GM19438 (cell line): ENCODE results near the gene CFAP53.
"Not testable (repeated sequence)": the region's sequence is repeated elsewhere in the genome, so short reads cannot be mapped to it uniquely, and the experiment has no call there.

Experiments
- ATAC-seq: cut with Tn5 transposase; IDR thresholded peaks from one replicate; pipeline ENCODE4 v1.9.1; 2021; ENCODE audit warnings: low read depth; ENCODE audit not compliant: unreplicated experiment

CFAP53 gene

DNA sequence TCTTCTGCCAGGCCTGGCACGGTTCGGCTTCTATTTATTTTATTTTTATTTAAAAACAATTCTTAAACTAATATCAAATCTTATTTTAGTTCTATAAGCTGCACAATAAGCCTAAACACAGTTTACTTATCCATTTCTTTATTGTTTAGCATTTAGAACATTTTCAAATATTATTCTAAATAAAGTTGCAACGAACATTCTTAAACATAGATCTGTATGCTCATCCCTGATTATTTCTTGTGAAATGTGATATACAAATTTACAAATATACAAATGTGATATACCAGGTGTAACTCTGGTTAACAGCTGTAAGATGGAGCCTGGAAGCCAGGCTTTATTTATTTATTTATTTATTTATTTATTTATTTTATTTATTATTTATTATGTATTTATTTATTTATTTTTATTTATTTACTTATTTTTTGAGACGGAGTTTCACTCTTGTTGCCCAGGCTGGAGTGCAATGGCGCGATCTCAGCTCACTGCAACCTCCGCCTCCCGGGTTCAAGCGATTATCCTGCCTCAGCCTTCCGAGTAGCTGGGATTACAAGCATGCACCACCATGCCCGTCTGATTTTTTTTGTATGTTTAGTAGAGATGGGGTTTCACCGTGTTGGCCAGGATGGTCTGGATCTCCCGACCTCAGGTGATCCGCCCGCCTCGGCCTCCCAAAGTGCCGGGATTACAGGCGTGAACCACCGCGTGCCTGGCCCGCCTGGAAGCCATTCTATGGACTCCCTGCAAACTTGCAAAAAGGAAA is 22.2 kb upstream of the CFAP53 start:
- ATAC-seq, result not testable (repeated sequence)

DNA sequence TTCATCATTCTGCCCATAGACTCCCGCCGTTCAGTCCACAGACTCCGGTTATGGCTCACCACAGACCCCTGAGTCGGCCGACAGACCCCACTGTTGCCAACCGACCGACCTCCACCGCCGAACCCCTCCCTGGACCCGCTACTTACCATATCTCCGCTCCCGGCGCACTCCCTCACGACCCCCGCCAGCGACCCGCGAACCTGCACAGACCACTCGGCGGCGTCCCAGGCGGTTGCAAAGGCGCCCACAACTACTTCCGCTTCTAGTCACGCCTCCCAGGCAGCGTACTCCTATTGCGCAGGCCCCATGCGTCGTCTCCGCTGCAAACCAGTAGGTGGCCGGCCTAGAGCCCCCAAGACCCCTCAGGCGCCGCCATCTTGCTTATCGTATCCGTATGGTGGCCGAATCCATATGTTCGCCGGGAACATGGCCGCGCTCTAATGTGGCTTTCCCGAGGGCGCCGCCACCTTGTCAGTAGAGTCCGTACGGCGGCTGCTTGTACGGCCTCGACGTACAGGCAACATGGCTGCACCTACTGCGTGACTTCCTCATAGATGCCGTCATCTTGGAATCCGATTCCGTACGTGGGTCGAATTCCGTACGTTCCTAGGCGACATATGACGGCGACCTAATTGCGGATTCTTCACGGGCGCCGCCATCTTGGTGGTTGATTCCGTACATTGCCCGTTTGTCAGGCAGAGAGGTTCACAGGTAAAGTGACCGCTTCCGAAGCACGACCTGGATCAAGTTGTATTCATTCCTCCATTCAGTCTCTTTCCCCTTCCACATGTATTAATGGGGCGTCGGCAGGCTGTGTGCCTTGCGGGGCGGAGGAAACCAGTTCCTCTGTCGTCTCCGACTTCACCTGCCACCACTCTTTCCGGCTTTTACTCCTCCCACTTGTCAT is 21.4 kb upstream of the CFAP53 start, which contains the start of gene CXXC1:
CXXC1 (minus strand) TSS at position 252 of the 907 bp plus-strand sequence; CDS start at position 149, 103 bp downstream.
- ATAC-seq, result peak; percentile 84

DNA sequence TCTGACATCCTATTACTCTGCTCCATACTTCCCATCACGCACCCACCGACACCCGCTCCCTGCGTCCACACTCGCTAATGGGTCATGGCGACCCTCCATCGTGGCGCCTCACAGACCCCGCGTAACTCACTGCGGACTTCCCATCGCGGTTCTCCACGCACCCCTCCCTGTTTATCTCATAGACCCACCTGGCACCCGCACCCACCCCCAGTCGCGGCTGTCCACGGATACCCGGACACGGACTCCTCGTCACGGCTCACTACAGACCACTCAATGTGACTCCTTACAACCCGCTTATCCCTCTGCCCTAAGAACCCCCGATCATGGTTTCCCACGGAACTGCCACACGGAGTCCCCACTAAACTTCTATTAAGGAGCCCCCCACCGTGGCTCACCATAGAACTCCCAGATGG is 20.7 kb upstream of the CFAP53 start:
- ATAC-seq, result no peak

DNA sequence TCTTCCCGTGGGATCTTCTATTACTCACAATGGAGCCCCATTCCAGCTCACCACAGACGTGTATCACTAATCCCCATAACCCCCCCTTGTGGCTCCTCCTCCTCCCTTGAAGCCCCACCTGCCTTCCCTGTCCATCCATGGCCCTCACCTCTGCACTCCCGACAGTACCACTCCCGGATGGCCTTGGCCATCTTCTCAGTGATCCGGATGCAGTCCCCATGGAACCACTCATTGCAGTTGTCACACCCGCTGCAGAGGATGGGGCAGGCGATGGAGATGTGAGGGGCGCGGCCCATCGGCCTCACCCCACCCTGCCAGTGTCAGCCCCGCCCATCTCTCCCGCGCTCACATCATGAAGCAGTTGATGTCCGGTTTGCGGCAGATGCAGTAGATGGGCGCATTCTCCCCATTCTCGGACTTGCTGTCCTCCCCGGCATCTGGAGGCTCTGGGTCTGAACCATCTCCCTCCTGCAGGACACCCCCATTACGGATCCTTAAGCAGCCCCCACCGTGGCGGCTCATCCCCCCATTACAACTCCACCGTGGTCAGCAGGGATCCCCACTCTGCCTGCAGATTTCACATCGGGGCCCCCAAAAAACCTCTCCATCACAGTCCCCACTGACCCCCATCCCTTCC is 20.2 kb upstream of the CFAP53 start:
- no peak for ATAC-seq

DNA sequence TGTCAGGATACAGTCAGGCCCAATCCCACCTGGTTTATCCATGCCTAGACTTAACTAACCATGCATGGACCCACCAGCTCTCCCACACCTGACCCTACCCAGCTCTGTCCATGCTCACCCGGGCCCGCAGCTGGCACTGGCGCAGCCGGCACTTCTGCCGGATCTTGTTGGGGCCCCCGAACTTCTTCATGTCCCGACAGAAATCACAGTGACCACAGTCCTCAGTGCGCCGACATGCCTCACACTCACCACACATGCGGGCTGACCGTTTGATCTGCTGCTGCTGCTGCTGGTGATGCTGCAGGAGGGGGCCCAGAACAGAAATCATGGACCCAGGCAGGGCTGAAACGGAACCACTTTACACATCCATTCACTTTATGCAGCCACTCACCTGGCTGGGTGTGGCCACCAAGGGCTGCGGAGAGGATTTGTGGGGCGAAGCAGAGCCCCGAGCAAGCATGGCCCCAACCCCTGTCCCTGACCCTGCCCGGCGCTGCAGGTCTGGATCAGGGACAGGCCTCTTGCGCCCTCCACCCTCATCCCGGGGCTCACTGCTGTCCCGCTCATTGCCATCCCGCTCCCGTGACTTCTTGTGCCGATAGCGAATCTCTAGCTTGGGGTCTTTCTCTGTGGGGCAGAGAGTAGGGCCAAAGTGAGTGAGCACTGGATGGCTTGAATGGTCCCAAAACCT is 19.5 kb upstream of the CFAP53 start:
- ATAC-seq, result no peak

DNA sequence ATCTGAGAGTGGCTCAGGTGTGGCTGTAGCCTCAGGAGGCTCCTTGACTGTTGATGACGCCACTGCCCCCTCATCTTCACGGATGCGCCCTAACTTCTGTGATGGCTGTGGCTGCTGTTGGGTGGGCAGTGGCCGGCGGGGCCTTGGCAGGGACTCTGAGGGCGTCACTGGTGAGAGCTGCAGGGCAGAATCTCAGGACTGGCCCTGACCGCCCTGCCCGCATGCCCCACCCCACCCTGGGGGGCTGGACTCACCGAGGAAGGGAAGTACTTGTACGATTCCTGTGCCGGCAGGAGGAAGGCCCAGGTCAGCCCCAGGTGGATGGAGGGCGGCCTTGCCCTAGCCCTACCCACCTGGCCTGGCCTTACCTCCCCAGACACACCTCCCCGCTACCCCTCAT is 18.8 kb upstream of the CFAP53 start:
- no peak for ATAC-seq

DNA sequence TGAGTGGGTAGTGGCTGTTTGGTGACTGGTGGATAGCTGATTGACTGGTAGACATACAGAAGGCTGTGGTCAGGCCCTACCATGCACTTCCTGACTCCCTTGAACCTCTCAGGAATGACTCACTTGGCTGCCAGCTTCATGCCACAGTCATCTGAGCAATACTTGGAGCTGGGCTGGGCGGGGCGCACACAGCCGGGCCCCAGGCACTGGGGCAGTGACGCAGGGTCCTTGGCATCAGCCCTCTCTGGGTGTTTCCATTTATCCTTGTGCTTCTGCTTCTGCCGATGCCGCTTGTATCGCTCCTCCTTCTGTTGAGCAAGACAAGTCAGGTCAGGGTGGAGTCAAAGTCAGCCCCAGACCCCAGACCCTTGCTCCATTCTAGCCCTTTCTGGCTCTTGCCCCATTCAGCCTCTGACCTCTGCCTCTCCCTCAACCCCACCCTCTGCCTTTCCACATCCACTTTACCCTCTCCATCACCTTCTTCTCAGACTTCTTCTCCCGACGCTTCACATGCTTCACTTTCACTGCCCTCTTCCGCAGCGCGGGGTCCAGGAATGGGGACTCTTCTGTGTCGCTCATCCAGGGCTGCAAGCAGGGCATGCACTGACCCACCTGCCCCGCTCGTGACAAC is 18.1 kb upstream of the CFAP53 start:
- ATAC-seq, result no peak

DNA sequence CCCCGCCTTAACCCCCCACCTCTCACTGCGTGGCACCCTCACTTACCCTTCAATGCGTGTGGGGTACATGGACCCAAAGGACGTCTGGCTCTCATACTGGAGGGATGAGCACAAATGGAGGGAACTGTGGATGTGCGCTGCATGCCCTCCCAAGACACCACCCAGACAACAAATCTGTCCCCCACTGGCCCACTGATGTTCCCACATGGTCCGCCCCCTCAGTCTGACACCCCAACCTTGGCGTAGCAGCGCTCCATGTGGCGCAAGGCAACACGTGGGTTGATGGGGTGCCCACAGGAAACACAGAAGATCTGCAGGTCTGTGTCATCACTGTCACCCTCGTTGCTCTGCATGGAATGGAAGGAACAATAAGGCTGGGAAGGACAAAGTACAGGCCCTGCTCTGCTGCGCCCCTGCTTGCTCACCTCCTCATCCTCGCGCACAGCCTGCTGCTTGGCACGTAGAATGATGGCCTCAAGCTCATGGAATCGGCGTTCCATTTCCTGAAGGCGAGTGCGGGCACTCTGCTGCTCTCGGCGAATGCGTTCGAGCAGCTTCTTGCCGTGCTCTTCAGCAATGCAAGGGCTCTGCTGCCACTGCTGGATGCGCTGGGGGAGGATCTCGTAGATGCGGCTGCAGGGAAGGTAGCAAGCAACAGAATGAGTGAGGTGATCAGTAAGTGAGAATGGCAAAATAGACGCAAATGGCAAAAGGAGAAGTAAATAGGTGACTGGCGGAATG is 17.3 kb upstream of the CFAP53 start:
- no peak for ATAC-seq

DNA sequence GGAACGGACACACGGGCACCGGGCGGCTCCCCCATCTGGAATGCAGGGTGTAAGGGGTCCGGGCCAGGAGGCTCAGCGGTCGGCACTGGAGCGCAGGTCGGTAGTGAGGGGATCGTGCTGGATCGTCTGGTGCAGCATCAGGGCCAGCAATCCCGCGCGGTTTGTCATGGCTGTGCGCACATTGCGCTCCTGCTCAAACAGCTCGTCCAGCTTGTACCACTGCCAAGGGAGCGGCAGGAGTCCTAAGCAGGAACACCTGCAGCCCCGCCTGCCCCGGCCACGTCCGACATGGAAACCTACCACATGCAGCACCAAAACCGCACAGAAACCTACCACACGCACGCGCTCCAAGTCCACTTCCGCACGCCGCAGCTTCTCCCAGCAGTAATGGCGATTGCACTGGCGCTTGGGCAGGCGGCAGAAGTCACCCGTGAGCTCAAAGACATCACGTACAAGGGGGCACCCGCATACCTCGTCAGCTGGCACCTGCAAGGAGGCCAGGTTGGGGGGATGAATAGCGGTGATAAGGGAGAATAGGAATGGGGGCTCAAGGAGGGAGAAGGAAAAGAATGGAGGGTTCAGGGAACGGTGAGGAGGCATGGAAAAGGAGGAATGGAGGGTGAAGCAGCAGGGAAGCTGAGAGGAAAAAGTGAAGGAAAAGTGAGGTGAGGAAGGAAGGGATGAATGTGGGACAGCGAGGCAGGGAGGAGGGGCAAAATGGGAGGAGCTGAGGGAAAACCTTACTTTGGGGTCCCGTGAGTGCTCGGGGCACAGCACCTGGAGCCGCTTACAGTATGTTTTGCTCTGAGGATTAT is 16.4 kb upstream of the CFAP53 start:
- no peak for ATAC-seq

DNA sequence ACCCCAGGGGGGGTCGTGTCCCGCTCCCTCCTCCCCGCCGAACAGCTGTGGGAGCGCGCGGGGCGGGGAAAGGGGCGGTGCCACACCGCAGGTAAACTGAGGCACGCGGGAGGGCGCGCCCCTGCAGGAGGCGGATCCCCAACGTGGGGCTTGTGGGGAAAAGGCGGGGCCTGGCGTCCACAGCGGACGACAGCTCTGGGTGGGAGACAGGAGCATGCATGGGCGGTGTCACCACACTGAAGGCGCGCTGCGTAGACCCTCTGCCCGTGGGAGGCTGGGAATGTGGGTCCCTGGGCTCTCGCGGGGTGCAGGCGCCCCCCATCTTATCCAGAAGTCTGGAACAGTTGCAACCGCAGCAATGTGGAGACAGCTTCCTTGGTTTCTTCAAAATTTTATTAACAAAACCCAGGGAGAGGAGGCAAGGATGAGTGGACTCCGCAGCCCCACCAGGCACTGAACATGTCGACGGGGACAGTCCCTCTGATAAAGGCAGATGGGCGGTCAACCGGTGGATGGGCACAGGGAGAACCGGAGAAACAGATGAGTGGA is 15.8 kb upstream of the CFAP53 start:
- ATAC-seq, result no peak

DNA sequence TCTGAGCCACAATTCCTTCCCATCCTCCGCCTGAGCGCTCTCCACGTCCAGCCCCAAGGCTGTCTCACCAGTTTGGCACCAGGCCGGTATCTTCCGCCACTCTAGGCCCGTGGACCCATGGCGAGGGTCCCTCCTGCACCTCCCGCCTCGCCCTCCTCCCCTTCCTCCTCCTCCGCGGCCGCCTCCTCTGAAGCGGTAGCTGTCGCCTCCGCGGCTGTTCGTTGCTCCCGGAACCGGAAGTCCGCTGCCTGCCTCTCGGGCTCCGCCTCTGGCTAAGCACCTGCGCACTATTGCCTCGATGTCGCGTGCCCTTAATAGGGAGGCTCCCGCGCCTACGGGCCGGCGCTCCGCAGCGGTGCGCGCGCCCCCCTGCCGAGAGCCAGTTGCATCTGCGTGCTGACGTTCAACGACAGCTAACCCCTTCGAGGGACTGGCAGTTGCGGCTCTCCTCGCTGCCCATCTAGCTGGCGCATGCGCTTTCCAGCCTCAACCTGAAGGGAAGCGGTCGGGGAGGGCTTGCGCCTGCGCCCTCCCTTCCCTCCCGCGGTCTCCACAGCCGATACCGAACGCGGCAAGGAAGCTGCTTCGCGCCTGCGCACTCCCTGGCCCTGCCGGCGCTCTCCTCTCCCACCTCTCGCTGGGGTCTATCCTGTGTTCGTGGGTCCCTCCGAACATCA is 15.1 kb upstream of the CFAP53 start, which contains the start of gene MBD1:
MBD1 (minus strand) TSS at position 229 of the 677 bp plus-strand sequence. CDS start 1,531 bp downstream, outside the sequence.
- peak; percentile 85 for ATAC-seq

DNA sequence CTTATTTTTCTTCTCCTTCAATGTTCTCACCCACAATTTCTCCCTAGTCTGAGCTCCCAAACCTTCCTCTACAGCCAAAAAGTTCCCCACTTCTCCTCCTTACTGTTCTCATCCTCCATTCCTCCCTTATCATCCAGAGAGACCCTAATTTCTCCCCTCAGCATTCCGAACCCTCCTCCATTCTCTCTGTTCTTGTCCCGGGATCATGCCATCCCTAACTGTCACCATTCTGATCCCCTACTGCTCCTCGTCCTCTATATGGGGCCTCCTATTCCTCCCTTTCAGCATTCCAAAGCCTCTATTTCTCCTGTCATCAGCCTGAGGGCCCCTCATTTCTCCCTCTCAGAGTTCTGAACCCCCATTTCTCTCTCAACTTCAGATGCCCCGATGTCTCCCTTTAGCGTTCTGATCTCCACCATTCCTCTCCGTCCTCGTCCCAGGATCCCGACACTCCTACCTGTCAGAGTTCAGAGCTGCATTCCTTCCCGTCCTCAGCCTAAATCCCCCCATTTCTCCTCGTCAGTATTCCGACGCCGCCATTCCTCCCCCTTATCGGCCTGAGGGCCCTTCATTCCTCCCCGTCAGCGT is 14.5 kb upstream of the CFAP53 start:
- no peak for ATAC-seq

DNA sequence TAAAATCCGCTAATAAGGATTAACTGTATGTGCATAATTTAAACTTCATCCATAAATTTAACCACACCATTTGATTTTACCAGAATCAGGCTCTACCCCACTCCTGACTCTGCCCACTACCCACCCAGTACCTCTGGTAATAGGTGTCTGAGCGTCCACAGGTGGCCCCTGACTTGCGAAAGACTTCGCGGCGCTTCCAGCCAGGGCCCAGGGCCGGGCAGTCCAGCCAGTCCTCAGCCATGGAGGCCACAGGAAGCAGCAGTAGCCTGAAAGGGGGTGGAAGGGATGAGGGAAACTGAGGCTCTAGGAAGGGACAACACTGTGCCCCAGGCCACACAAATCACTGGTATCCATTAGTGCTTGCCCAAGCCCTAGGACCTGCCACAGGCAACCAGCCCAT is 13.5 kb upstream of the CFAP53 start:
- no peak for ATAC-seq

DNA sequence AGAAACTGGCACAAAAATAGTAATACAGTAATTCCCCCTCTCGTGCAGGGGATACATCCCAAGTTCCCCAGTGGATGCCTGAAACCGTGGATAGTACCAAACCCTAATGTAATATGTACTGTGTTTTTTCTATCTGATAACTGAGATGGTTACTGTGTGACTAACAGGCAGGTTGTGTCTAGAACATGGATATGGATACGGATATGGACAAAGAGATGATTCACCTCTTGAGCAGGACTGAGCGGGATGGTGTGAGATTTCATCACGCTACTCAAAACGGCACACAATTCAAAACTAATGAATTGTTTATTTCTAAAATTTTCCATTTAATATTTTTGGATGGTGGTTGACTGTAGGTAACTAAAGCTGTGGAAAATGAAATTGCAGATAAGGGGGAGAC is 11.6 kb upstream of the CFAP53 start:
- ATAC-seq, result no peak

DNA sequence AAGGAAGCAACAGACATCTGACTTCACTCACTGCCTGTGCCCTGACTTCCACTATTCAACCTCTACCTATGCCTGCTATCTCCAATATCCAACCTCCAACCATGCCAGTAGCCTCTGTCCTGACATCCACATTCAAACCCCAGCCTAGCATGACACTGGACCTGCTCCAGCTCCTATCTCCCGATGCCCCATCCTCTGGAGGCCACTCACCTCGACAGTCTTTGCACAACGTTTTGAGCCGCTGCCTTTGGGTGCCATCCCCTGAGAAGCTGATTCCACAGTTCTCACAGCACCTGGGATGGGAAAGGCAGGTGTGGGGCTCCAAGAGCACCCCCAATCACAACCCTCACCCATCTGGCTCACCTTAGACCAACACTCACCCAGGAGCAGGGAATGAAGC is 10.2 kb upstream of the CFAP53 start:
- ATAC-seq, result no peak

DNA sequence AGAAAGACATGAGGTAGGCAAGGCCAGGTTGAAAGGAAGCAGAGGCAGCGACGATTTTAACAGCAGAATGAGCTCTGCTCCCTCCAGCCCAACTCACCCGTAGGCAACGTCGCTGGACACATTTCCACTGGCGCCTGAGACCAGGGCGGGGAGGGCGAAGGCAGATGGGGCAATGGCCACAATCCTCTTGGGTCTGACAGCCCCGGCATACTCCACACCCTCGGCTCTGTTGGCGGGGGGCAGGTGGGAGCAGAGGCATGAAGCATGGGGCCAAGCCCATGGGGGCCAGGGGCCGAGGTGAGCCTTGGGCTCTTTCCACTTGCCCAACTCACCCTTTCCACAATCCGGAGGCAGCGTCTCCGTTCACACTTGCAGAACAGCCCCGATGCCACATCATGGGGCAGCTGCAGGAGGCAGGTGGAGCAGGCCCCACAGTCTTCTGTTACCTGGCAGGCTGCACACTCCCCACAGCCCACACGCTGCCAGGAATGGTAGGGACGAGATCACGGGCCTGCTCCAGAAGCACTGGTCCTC is 9.3 kb upstream of the CFAP53 start:
- no peak for ATAC-seq

DNA sequence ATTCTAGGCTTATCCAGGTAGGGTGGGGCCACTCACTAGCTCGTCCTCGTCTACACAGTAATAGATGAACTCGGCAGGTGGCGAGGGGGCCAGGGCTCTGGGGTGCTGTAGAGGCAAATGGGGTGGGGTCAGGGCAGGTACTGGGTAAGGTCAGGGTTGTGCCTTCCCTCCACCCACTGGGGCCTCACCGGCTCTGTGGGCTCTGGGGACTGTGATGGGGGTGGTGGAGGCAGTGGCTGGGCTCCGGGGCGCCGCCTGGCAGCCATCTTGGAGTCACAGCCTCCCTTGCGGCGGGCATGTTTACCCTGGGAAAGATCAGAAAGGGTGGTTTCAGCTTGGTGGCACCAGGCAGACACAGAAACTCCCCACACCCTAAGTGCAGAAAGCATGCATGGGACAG is 8.6 kb upstream of the CFAP53 start:
- ATAC-seq, result no peak
